Endothelial cell of umbilical vein (primary cell): ENCODE data around the gene LGALS9C. TPM values are rescaled to one million over a fixed set of nuclear protein-coding genes. Genes with fewer than 3 reads are reported as not detected.
"Not testable (repeated sequence)": the region's sequence is repeated elsewhere in the genome, so short reads cannot be mapped to it uniquely, and the experiment has no call there.

Source experiments
- BruUV-seq: library from RNA; stranded (reverse); fragments of 400-500 nt; replicated peaks from 2 replicates; lab custom pipeline; 2021; lab: Mats Ljungman, UMichigan
- CTCF ChIA-PET: fragments of 300-600, 350-600 bp; sonication (Branson Sonifier 250); formaldehyde crosslinking; loops from one replicate; lab custom pipeline; 2021; ENCODE audit warnings: antibody characterized with exemption, inconsistent platforms; lab: Charles Lee
- POLR2A ChIA-PET: fragments of 300-600, 350-600 bp; sonication (Branson Sonifier 250); formaldehyde crosslinking; loops from one replicate; lab custom pipeline; 2021; ENCODE audit warnings: antibody characterized with exemption, inconsistent platforms; lab: Charles Lee
- DNase-seq: peaks from one replicate; pipeline ENCODE4 v3.0.0-alpha.2; 2011; ENCODE audit warnings: low read depth, low spot score
- FAIRE-seq: peaks from 2 replicates; lab custom pipeline; 2011; peaks lifted over from hg19 to GRCh38; lab: Jason Lieb, UNC
- H2AFZ ChIP-seq: 2 replicates; pipeline ENCODE4 v1.6.0; 2012; ENCODE audit warnings: low read depth, low read length, control low read depth, inconsistent platforms
- H3K27ac ChIP-seq: 2 replicates; pipeline ENCODE4 v1.5.1; 2011; ENCODE audit warnings: low read depth, mild to moderate bottlenecking, control low read depth, low read length, moderate library complexity; ENCODE audit not compliant: insufficient read depth
- H3K27me3 ChIP-seq, 2 experiments: 2 replicates each; pipeline versions ENCODE4 v1.6.0 to v1.6.1; 2011; ENCODE audit warnings: low read length in 2 of 2, mixed read lengths in 1 of 2; ENCODE audit not compliant: control insufficient read depth in 2 of 2, insufficient read depth in 2 of 2
- H3K36me3 ChIP-seq, 2 experiments: 2 replicates in 1 of 2; 3 replicates in 1 of 2; pipeline ENCODE4 v1.5.1; 2011; ENCODE audit warnings: low read length in 2 of 2, mild to moderate bottlenecking in 1 of 2, moderate library complexity in 1 of 2; ENCODE audit not compliant: control insufficient read depth in 2 of 2, insufficient read depth in 2 of 2; ENCODE audit errors: extremely low read depth in 1 of 2
- H3K4me1 ChIP-seq: 3 replicates; pipeline ENCODE4 v1.5.1; 2011; ENCODE audit warnings: mild to moderate bottlenecking, low read length; ENCODE audit not compliant: control insufficient read depth, insufficient read depth; ENCODE audit errors: extremely low read depth
- H3K4me2 ChIP-seq: 2 replicates; pipeline ENCODE4 v1.6.1; 2011; ENCODE audit warnings: low read length, control low read depth, mixed read lengths; ENCODE audit not compliant: insufficient read depth
- H3K4me3 ChIP-seq, 3 experiments: fragments of 200-600 bp in 1 of 3; sonication (generic), shearing (Covaris generic) in 1 of 3; replicated peaks in 1 of 3; 2 replicates each; pipeline ENCODE4 v1.5.1; 2011 to 2016; ENCODE audit warnings: control low read depth in 3 of 3, low read length in 3 of 3, mild to moderate bottlenecking in 2 of 3, inconsistent platforms in 1 of 3, low read depth in 1 of 3, moderate library complexity in 1 of 3; ENCODE audit not compliant: insufficient read depth in 1 of 3
- H3K79me2 ChIP-seq: 2 replicates; pipeline ENCODE4 v1.6.0; 2012; ENCODE audit warnings: low read length, inconsistent platforms; ENCODE audit not compliant: control insufficient read depth, insufficient read depth
- H3K9ac ChIP-seq: replicated peaks from 2 replicates; pipeline ENCODE3; 2011; ENCODE audit warnings: low read length, control low read depth; ENCODE audit not compliant: insufficient read depth; ENCODE audit errors: extremely low read depth
- H3K9me1 ChIP-seq: replicated peaks from 3 replicates; pipeline ENCODE4 v1.6.0; 2011; ENCODE audit warnings: mild to moderate bottlenecking, low read length; ENCODE audit not compliant: control insufficient read depth, insufficient read depth; ENCODE audit errors: extremely low read depth
- H3K9me3 ChIP-seq: replicated peaks from 2 replicates; pipeline ENCODE4 v1.5.1; 2012; ENCODE audit warnings: low read length, inconsistent platforms; ENCODE audit not compliant: control insufficient read depth, insufficient read depth
- H4K20me1 ChIP-seq: replicated peaks from 2 replicates; pipeline ENCODE3; 2011; ENCODE audit warnings: mild to moderate bottlenecking, low read length; ENCODE audit not compliant: control insufficient read depth, insufficient read depth; ENCODE audit errors: extremely low read depth
- dilution Hi-C: fragments of 300-500 bp; cut with MboI; formaldehyde crosslinking; loops from one replicate; pipeline ENCODE4 v1.15.0; 2019; ENCODE audit warnings: low sequenced_read_pairs; ENCODE audit not compliant: extremely low pct_ligation_motif_present
- intact Hi-C: fragments of 100-400 bp; cut with micrococcal nuclease; formaldehyde crosslinking; loops from one replicate; pipeline ENCODE4 v1.10.0; 2022
- polyA plus RNA-seq, 4 experiments: library from polyadenylated mRNA; depleted of rRNA in 3 of 4; stranded (reverse) in 3 of 4; unstranded in 1 of 4; fragments of >200 nt; gene quantifications; 2 replicates each; pipeline versions ENCODE4 v1.2.1 to v1.2.3, GENCODE V29; 2011 to 2012; ENCODE audit warnings: missing spikeins in 1 of 4
- total RNA-seq: library from RNA; stranded (reverse); gene quantifications from 2 replicates; pipeline ENCODE4 v1.2.3, GENCODE V29; 2021

The LGALS9C gene
- total and polyA plus RNA-seq, 2 donors (not counting 3 experiments of a cell fraction or from before 2014, with no cell fraction given) = not detected

DNA sequence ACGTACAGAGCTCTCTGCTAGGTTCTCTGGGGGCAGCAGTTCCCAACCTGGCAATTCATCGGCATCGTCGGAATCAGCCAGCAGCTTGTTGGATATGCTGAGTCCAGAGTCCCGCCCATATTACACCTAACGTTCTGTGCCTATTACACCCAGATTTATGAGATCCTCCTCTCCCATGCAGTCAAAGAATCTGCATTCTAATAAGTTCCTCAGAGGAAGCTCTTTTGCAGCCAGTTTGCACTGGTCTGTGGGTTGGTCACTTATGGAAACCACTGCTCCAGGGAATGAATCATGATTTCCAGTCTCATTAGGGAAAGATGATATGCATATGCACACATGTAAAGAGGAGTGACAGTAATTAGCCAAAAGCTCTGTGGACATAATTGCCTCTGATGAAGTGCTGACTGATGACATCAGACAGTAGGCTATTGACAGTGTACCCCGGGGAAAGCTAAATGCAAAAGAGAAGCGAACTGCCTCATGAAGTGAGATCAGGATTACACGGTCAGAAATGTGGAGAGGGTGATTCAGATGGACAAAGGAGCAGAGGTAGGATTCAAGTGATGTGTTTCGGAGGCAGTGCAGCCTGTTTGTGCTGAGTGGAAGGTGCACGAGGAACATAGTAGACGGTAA lies 49.7 kb downstream of the LGALS9C start:
- H3K9ac ChIP-seq, DNase-seq, H3K4me1 ChIP-seq, H4K20me1 ChIP-seq, H3K4me2 ChIP-seq, H3K9me1 ChIP-seq, H3K36me3 ChIP-seq, H2AFZ ChIP-seq, dilution Hi-C loops, H3K27me3 ChIP-seq, FAIRE-seq, CTCF ChIA-PET, BruUV-seq, POLR2A ChIA-PET, H3K9me3 ChIP-seq, H3K79me2 ChIP-seq, H3K27ac ChIP-seq, H3K4me3 ChIP-seq, intact Hi-C loops: not testable (repeated sequence)

DNA sequence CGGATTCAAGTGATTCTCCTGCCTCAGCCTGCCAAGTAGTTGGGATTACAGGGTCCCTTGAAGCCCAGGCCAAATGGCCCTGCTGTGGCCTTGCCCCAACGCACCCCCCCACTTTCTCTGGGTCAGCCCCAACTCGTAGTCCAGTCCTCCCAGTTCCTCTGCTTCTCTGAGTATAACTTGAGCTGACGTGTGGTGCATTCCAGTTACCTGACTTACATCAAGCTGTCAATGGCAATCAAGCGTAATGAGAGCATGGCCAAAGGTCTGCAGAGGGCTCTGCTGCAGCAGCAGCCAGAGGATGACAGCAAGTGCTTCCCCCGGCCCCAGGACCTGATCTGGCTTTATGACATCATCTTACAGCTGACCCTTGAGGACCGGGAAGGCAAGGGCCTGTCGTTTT lies 50.8 kb downstream of the LGALS9C start:
- DNase-seq, H3K27me3 ChIP-seq, FAIRE-seq, H3K27ac ChIP-seq, H3K9me1 ChIP-seq, BruUV-seq, H3K9me3 ChIP-seq, H3K4me2 ChIP-seq, H2AFZ ChIP-seq, CTCF ChIA-PET, dilution Hi-C loops, intact Hi-C loops, H3K36me3 ChIP-seq, H3K79me2 ChIP-seq, POLR2A ChIA-PET, H3K4me3 ChIP-seq, H3K9ac ChIP-seq, H4K20me1 ChIP-seq, H3K4me1 ChIP-seq: not testable (repeated sequence)

DNA sequence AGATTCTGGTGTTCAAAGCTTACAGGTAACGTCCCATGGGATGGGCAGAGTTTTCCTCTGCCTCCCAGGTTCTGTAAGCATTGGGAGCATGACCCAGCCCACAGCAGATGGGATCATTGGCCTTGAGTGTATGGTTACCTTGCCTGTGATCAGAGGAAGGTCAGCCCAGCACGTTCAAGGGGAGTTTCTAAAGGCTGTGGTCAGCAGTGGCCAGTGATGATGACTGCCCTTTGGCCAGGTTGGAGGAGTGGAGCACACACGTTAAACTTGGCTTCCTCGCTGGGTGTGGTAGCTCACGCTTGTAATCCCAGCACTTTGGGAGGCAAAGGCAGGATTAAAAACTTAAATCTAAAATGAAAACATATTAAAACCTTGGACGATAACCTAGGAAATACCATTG lies 51.8 kb downstream of the LGALS9C start:
- H3K27ac ChIP-seq, DNase-seq, intact Hi-C loops, FAIRE-seq, H3K4me3 ChIP-seq, H3K4me2 ChIP-seq, POLR2A ChIA-PET, H3K79me2 ChIP-seq, H3K36me3 ChIP-seq, BruUV-seq, H4K20me1 ChIP-seq, H3K9me1 ChIP-seq, H3K9ac ChIP-seq, H2AFZ ChIP-seq, H3K4me1 ChIP-seq, dilution Hi-C loops, CTCF ChIA-PET, H3K9me3 ChIP-seq, H3K27me3 ChIP-seq: not testable (repeated sequence)

DNA sequence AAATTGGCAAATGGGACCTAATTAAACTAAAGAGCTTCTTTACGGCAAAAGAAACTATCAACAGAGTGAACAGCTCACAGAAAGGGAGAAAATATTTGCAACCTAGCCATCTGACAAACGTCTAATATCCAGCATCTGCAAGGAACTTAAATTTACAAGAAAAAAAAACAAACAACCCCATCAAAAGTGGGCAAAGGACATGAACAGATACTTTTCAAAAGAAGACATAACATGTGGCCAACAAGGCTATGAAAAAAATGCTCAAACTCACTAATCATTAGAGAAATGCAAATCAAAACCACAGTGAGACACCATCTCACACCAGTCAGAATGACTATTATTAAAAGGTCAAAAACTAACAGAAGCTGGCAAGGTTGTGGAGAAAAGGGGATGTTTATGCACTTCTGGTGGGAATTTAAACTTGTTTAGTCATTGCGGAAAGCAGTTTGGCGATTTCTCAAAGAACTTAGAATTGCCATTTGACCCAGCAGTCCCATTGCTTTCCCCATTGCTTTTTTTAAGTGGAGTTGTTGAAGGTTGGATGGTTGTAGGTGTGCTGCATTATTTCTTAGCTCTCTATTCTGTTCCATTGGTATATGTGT lies 52.4 kb downstream of the LGALS9C start:
- DNase-seq, H3K4me1 ChIP-seq, H3K9me3 ChIP-seq, FAIRE-seq, dilution Hi-C loops, H2AFZ ChIP-seq, H3K9me1 ChIP-seq, H3K4me2 ChIP-seq, H4K20me1 ChIP-seq, intact Hi-C loops, H3K4me3 ChIP-seq, POLR2A ChIA-PET, H3K9ac ChIP-seq, H3K27me3 ChIP-seq, H3K27ac ChIP-seq, CTCF ChIA-PET, BruUV-seq, H3K79me2 ChIP-seq, H3K36me3 ChIP-seq: not testable (repeated sequence)
